Mammary microvascular endothelial cell (primary cell): ENCODE data around the gene GXYLT1. TPM values are rescaled to one million over a fixed set of nuclear protein-coding genes. Genes with fewer than 3 reads are reported as not detected.

Experiments
- total RNA-seq: library from RNA; depleted of rRNA; stranded (reverse); fragments of >200 nt; gene quantifications from 2 replicates; pipeline ENCODE4 v1.2.3, GENCODE V29; 2015

The GXYLT1 gene
- 15.0 and 20.2 TPM in 2 replicates for total RNA-seq

GRCh38 chr12:42144408-42145196 is at the start of gene GXYLT1:
GXYLT1 (minus strand) TSS chr12:42144874; CDS start chr12:42144646, 228 bp downstream.

Other genes with a start within 250 kb of the GXYLT1 start
- 8.7 and 9.4 TPM in 2 replicates for gene YAF2, start 93.4 kb upstream of the GXYLT1 start, total RNA-seq
- 31.3 and 33.0 TPM in 2 replicates for gene ZCRB1, start 181.2 kb upstream of the GXYLT1 start, total RNA-seq
- gene PPHLN1, start 181.3 kb upstream of the GXYLT1 start, total RNA-seq = 50.4 and 54.6 TPM in 2 replicates